GM18507 (cell line): Measurements from ENCODE around the gene PRPS1L1.

Experiments
- DNase-seq: peaks from one replicate; pipeline ENCODE4 v3.0.0; 2011; ENCODE audit warnings: low read depth; ENCODE audit not compliant: insufficient read length; ENCODE audit errors: extremely low spot score
- FAIRE-seq: peaks from 2 replicates; lab custom pipeline; 2011; peaks lifted over from hg19 to GRCh38; lab: Jason Lieb, UNC

Gene PRPS1L1

DNA sequence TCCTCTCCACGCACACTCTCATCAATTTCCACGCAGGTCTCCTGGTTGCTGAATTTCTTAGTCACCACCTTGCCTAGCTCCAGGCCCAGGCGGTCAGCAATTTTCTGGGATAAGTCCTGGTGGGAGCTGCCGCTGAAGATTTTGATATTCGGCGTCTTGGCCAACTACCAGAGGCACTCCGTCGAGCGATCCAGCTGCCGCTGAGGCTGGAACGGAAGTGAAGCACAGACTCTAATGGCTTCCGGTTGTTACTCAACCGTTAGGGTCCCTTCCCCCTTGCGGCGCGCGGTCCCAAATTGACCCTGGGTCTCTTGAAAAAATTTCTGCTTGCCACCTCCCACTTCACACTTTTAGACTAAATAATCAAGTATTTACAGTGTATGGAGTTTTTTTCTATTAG lies at the start of gene PRPS1L1:
TSS of gene PRPS1L1 (minus strand) at position 219 of the 400 bp plus-strand sequence.
- FAIRE-seq (no peak), DNase-seq (no peak)

DNA sequence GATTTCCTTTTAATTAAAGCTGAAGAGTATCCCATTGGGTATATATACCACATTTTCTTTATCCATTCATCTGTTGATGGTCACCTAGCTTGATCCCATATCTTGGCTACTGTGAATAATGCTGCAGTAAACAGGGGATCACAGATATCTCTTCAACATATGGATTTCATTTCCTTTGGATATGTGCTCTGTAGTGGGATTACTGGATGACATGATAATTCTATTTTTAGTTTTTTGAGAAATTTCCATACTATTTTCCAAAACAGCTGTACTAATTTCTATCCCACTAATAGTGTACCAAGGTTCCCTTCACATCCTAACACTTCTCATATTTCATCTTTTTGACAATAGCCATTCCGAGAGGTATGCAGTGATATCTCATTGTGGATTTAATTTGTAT lies 48.8 kb upstream of the PRPS1L1 start:
- no peak for DNase-seq
- FAIRE-seq: no peak

DNA sequence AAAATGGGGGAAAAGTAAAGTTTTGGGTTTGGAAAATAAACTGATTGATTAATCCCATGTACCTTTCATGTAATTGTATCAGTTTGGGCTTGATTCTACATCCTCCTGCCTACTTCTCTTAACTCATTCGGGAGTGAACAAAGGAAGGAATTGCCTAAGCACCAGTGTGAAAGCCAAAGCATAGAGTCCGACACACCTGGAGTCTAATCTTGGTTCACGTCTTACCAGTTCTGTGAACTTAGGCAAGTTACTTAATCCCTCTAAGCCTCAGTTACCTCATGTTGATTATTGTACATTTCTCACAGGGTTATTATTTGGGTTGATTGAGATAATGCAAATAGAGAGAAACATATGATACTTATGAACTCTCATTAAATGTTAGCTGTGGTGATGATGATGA lies 41.1 kb upstream of the PRPS1L1 start:
- FAIRE-seq: no peak
- no peak for DNase-seq

DNA sequence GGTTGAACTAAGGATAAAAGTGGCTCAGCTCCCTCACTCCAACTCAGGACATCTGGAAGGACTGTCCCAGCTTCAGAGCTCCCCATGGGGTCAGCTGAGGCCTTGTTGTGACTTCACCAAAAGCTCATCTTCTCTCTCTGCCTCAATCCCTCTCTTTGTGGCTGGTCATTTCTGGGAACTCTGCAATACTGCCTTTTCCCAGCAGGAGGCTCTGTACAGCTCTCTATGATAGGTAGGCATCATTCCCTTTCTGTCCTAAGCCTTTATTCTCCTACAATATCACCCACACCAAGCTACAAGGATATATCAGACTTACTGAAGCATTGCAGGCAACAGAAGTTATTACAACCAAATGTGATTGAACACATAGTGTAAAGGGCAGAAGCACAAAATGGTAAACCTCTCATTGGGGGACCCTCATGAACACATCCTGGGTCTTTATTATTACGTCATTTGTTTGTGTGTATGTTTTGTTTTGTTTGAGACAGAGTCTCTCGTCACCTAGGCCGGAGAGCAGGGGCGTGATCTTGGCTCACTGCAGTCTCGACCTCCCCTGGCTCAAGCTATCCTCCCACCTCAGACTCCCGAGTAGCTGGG lies 36.7 kb upstream of the PRPS1L1 start:
- DNase-seq (no peak), FAIRE-seq (peak; percentile 50)

- FAIRE-seq (no peak), DNase-seq (no peak)
These were observed 35.7 kb upstream of the PRPS1L1 start for GRCh38 chr7:18063149-18063901.

DNA sequence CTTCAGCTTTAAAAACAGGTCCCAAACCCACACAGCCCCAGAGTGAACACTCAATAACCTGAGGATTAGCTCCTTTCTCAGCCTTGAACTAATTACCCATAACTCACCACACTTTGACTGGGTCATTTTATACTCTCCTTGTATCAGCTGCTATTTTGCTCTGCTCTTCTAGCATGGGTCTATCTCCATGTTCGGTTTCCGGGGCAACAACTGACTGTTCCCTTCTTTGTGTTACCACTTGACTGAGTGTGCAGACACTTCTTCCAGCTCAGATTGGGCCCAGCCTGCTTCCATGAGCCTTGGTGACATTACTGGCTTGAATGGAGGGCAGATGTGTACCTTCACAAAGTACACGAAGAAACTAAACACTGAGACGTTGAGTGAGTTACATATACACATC lies 31.5 kb upstream of the PRPS1L1 start:
- no peak for DNase-seq
- FAIRE-seq: no peak

- FAIRE-seq (no peak), DNase-seq (no peak)
These were observed 26.3 kb upstream of the PRPS1L1 start for GRCh38 chr7:18053941-18054340.

DNA sequence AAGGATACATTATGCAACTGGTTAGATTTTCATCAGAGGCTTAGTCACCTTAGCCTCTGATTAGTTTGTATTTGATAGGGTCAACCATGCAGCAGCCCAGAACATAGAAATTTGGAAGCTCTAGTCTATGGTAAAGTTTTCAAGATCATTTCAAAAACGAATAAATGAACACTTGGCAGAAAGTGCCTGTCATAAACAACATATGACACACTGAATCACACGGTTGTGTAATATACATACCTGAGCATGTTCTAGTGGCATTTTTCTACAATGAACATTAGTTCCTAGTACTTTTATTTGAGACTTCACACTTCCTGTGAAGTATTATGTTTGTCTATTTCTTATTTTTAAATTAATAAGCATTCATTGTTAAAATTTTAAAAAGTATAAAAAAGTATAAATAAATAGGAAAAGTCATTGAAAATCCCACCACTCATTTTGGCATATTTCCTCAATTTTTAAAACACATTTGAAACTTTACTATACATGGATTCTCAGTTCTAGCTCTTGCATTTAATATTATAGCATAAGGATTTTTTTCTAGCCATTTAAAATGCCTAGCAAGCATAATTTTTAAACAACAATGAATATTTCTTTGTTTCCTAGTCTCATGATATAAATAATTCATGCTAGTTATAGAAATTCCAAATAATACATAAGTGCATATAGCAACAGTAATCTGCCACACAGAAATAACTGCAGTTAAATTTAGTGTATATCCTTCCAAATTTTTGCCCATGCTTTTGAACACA lies 25.7 kb upstream of the PRPS1L1 start:
- FAIRE-seq (no peak), DNase-seq (no peak)

- no peak for DNase-seq
- FAIRE-seq: no peak
These were observed 21.6 kb upstream of the PRPS1L1 start for GRCh38 chr7:18049262-18049661.

DNA sequence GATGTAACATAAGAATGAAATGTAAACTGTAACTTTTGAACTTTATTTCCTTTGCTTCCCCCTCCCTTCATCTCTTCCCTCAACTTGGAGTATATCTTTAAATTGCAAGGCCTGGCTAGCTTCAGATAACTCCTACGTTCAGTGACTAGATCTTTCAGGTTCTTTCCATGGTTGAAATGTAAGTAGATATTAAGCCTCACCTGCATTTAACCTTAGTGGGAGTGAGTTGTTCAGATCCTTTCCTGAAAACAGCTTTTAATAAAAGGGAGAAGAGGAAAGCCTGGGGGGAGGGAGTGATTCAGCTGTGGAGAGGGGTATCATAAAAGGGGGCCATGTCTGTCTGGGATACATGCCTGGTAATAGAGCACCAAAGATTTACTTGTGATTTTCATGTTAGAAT lies 19.0 kb upstream of the PRPS1L1 start:
- no peak for FAIRE-seq
- DNase-seq: no peak

GRCh38 chr7:18045171-18045570 lies 17.5 kb upstream of the PRPS1L1 start:
- FAIRE-seq (no peak), DNase-seq (no peak)

DNA sequence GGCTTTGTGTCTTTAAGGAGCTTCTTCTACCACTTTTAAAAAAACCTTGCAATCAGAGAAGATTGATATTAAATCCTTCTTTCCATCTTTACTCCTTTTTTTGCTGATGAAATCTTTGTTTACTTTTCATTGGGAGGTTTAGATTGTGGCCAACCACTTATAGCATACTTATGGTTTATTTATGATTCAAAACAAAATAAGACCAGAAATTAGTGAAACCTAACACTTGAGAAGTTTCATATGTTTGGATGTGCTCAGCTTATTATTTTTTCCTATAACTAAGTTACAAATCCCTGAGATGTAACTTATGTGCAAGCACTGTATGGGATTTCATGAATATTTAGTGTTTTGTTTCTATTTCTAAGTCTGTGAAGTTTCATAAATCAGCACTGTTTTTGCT lies 13.5 kb upstream of the PRPS1L1 start:
- no peak for FAIRE-seq
- no peak for DNase-seq

DNA sequence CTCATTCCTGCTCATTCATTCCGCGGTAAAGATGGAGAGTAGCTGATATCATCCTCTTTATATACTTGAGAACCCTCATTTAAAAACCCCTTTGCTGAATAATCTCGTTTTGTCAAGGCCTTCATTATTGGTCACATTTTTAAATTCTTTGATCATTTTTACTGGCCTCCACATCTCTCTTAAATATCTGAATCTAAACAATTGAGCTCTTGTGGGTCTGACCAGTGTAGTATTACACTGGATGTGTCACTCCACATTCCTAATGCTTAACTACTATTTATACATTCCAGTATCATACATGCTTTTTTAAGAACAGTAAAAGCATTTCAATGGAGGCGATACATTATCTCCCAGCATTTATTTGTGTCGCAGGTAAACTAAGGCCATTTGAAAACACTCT lies 12.6 kb upstream of the PRPS1L1 start:
- FAIRE-seq (no peak), DNase-seq (no peak)

DNA sequence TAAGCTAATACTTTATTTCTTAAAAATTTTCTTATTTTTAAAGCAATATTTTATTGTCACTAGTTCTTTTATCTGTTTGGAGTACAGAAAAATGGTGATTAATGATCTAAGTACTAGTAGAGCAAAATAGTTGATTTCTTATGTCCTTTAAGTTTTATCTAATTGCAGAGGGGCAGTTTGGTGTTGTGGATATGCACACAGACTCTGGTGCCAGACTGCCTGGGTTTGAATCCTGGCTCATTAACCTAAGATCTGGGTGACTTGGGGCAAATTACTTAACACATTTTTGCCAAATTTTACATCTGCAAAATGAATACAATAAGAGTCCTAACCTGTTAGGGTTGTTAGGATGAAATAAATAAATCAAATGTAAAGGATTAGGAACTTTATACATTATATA lies 10.7 kb upstream of the PRPS1L1 start:
- FAIRE-seq: no peak

GRCh38 chr7:18037609-18038008 lies 10.0 kb upstream of the PRPS1L1 start:
- DNase-seq (no peak), FAIRE-seq (no peak)

More for the DNA sequence above, 10.7 kb upstream of the PRPS1L1 start:
- no peak for DNase-seq

DNA sequence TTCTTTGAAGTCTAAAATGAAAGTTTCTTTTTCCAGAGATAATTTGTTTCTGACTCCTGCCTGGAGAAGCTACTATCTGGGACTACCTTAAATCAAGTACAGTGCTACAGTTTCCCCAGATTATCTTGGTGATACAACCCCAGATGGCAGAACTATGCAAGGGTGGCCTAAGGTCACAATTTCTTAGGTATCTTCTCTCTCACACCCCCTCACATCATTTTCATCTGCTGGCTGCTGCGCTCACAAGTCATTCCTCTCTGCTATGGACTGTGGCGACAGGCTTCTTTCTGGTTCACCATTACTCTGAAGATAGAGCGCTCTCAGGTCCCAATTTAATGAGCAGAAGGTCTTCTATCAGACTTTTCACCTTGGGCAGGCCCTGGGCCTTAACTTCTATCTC lies 9.1 kb upstream of the PRPS1L1 start:
- FAIRE-seq (no peak), DNase-seq (no peak)

GRCh38 chr7:18030758-18031157 lies 3.1 kb upstream of the PRPS1L1 start:
- FAIRE-seq (no peak), DNase-seq (no peak)

- DNase-seq: no peak
- no peak for FAIRE-seq
These were observed 7.4 kb downstream of the PRPS1L1 start for GRCh38 chr7:18020138-18020715.

DNA sequence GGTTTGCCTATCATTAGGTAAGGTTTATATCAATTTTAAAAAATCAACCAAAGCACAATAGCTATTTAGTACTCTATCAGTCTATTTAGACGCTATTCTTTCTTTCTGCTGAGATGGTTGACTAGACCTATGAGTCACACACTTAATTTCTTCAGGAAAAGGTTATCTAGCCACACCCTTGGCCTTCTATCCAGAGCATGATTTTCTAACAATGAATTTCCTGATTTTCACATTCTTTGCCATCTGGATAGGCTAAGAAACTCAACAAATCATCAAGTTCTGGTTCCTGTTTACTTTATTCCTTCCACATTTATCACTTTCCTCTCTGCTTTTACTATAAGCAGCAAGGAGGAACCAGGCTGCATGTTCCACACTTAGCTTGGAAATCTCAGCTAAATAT lies 8.1 kb downstream of the PRPS1L1 start:
- no peak for FAIRE-seq
- DNase-seq: no peak
